ENCODE data around the gene CT47C1. TPM values are rescaled to one million over a fixed set of nuclear protein-coding genes. Genes with fewer than 3 reads are reported as not detected.
A peak's percentile ranks its signal among the peaks of the same experiment; 100 is the strongest.

The CT47C1 gene
- total and polyA plus RNA-seq, 4 donors, result not detected

GRCh38 chrX:119067023-119067739, 5.6 kb upstream of the CT47C1 start:
- Histone ChIP-seq H3K36me3 (ENCODE audit: control insufficient read depth in 4 of 4, insufficient read depth in 4 of 4, low read length in 4 of 4) (no peaks in the 10 kb centered on the region), H3K9me3 (ENCODE audit: control insufficient read depth in 4 of 4, insufficient read depth in 3 of 4, low read length in 3 of 4) (no peaks in the 10 kb centered on the region), H3K4me1 (ENCODE audit: control insufficient read depth in 5 of 5, insufficient read depth in 5 of 5, low read length in 5 of 5) (no peaks in the 10 kb centered on the region), H3K27me3 (ENCODE audit: control insufficient read depth in 3 of 3, insufficient read depth in 3 of 3, low read length in 2 of 3) (peaks cover 0 to 3% (median 0%) of the 10 kb centered on the region in 3 donors), H3K4me3 (no peak overlapping the region), H3K27ac (ENCODE audit: low read depth in 1 of 2, low read length in 1 of 2) (no peak overlapping the region), H3K9ac (ENCODE audit: insufficient read depth in 1 of 2, low read length in 2 of 2) (no peak overlapping the region)
- peak; percentile 43 for TF ChIP-seq CTCF (IDR thresholded peaks at IDR 0.05; ENCODE audit: control extremely low read depth, extremely low read depth)
- ATAC-seq (ENCODE audit: insufficient read depth, low FRiP score) (no peak), DNase-seq (peak; percentile 50 to 64 (median 59))
- 2 to 6% methylated on average over 7 of the region's 7 CpGs for WGBS, 2 donors

- WGBS, 2 donors, result 68 to 80% methylated on average over 1 of the region's 1 CpG
- Histone ChIP-seq H3K4me3 (no peak overlapping the region), H3K36me3 (ENCODE audit: control insufficient read depth in 4 of 4, insufficient read depth in 4 of 4, low read length in 4 of 4) (no peaks in the 10 kb centered on the region)
Observed at GRCh38 chrX:119069128-119069527, 3.7 kb upstream of the CT47C1 start.

GRCh38 chrX:119069762-119070161, 3.0 kb upstream of the CT47C1 start:
- Histone ChIP-seq H3K27me3 (ENCODE audit: control insufficient read depth in 3 of 3, insufficient read depth in 3 of 3, low read length in 2 of 3) (no peaks in the 10 kb centered on the region), H3K36me3 (ENCODE audit: control insufficient read depth in 4 of 4, insufficient read depth in 4 of 4, low read length in 4 of 4) (no peaks in the 10 kb centered on the region), H3K9me3 (ENCODE audit: control insufficient read depth in 4 of 4, insufficient read depth in 3 of 4, low read length in 3 of 4) (peaks cover 0 to 6% (median 0%) of the 10 kb centered on the region in 4 donors), H3K4me1 (ENCODE audit: control insufficient read depth in 5 of 5, insufficient read depth in 5 of 5, low read length in 5 of 5) (no peaks in the 10 kb centered on the region), H3K27ac (ENCODE audit: low read depth in 1 of 2, low read length in 1 of 2) (no peak overlapping the region), H3K9ac (ENCODE audit: insufficient read depth in 1 of 2, low read length in 2 of 2) (no peak overlapping the region), H3K4me3 (no peak overlapping the region)
- WGBS, 2 donors, result 92 to 100% methylated on average over 1 of the region's 1 CpG
- no peak for TF ChIP-seq CTCF (IDR thresholded peaks at IDR 0.05; ENCODE audit: control extremely low read depth, extremely low read depth)
- ATAC-seq (ENCODE audit: insufficient read depth, low FRiP score) (no peak), DNase-seq (no peak)

More at GRCh38 chrX:119069128-119069527, 3.7 kb upstream of the CT47C1 start:
- no peak for ATAC-seq (ENCODE audit: insufficient read depth, low FRiP score)
- no peaks in the 10 kb centered on the region for H3K27me3 ChIP-seq (ENCODE audit: control insufficient read depth in 3 of 3, insufficient read depth in 3 of 3, low read length in 2 of 3)
- no peak overlapping the region for H3K9ac ChIP-seq (ENCODE audit: insufficient read depth in 1 of 2, low read length in 2 of 2)
- TF ChIP-seq CTCF (IDR thresholded peaks at IDR 0.05; ENCODE audit: control extremely low read depth, extremely low read depth), result no peak
- no peaks in the 10 kb centered on the region for H3K4me1 ChIP-seq (ENCODE audit: control insufficient read depth in 5 of 5, insufficient read depth in 5 of 5, low read length in 5 of 5)
- H3K27ac ChIP-seq (ENCODE audit: low read depth in 1 of 2, low read length in 1 of 2), result no peak overlapping the region
- DNase-seq, result no peak
- H3K9me3 ChIP-seq (ENCODE audit: control insufficient read depth in 4 of 4, insufficient read depth in 3 of 4, low read length in 3 of 4), result peaks cover 0 to 6% (median 0%) of the 10 kb centered on the region in 4 donors
